Measurements from ENCODE around the gene CABLES1.

GRCh38 chr18:23129355-23130002, 5.8 kb upstream of the CABLES1 start:
- TF ChIP-seq, protein P1, sequence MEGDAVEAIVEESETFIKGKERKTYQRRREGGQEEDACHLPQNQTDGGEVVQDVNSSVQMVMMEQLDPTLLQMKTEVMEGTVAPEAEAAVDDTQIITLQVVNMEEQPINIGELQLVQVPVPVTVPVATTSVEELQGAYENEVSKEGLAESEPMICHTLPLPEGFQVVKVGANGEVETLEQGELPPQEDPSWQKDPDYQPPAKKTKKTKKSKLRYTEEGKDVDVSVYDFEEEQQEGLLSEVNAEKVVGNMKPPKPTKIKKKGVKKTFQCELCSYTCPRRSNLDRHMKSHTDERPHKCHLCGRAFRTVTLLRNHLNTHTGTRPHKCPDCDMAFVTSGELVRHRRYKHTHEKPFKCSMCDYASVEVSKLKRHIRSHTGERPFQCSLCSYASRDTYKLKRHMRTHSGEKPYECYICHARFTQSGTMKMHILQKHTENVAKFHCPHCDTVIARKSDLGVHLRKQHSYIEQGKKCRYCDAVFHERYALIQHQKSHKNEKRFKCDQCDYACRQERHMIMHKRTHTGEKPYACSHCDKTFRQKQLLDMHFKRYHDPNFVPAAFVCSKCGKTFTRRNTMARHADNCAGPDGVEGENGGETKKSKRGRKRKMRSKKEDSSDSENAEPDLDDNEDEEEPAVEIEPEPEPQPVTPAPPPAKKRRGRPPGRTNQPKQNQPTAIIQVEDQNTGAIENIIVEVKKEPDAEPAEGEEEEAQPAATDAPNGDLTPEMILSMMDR (IDR thresholded peaks at IDR 0.05): no peak
- TF ChIP-seq POLR2A (IDR thresholded peaks at IDR 0.05) (no peak), POLR2AphosphoS5 (IDR thresholded peaks at IDR 0.05; ENCODE audit: insufficient read depth in 1 of 2, low read depth in 1 of 2) (no peak)

Data from vagina (tissue), 2 donors.